ENCODE results near the gene MICAL1.
"Not testable (repeated sequence)": the region's sequence is repeated elsewhere in the genome, so short reads cannot be mapped to it uniquely, and the experiment has no call there.

The MICAL1 gene

DNA sequence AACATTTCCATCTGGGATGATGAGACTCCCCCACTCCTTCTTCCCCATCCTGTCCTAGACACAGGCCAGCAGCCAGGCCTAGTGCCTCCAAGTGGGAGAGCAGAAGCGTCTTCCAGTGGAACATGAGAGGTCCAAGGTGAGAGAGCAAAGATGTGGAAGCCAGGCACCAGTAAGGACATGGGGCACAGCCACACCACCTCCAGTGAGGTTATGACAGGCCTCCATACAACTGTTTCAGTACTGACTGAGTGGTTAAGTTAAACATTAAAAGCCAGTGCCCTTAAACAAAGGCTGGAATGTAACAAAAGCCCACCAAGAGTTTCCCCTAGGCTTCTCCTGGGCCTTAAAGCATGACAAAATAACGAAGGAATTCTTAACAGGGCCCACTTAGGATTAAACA, 22.2 kb upstream of the MICAL1 start:
- DNase-seq (ENCODE audit: low read depth), result no peak

DNA sequence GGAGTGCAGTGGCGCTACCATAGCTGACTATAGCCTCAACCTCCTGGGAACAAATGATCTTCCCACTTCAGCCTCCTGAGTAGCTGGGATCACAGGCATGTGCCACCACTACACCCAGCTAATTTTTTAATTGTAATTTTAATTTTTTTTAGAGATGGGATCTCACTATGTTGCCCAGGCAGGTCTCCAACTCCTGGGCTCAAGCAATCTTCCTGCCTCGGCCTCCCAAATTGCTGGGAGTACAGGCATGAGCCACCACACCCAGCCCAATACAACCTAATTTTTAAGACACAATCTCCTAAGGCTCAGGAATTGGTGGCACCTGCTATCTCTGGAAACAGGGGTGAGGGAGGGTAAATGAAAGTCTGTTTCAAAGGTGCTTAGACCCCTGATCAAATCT, 21.6 kb upstream of the MICAL1 start:
- DNase-seq (ENCODE audit: low read depth), result no peak

DNA sequence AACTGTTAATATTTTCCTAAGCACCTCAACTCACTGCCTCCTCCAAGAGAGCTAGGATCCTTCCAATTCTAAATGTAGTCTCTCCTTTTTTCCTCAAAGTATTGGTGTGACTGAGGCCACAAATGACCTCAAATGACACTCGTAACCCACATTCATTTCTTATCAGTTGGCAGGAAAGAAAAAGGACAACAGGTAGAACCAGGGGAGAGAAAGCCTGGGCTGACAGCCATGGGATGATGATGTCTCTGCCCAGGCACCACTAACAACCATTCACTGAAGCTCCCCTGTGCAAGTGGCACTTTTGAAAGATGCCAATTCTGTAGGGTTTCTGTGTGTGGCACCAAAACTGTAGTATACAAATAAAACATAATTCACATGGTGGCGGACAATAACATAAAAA, 20.1 kb upstream of the MICAL1 start:
- DNase-seq (ENCODE audit: low read depth), result no peak

DNA sequence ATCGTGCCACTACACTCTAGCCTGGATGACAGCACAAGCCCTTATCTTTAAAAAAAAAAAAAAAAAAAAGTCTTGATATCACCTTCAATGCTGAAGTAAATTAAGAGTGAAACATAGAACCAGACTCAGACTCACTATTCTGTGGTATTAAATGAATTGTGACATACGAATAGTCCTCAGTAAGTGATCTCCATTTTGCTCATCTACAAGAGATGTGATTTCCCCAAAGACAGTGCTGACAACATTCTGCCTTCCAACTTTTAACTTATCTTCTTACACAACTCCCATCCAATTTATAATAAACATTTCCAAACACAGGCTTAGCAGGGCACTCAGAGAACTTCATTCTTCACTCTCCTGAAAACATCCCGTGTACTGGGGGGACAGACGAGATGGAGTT, 19.4 kb upstream of the MICAL1 start:
- no peak for DNase-seq (ENCODE audit: low read depth)

DNA sequence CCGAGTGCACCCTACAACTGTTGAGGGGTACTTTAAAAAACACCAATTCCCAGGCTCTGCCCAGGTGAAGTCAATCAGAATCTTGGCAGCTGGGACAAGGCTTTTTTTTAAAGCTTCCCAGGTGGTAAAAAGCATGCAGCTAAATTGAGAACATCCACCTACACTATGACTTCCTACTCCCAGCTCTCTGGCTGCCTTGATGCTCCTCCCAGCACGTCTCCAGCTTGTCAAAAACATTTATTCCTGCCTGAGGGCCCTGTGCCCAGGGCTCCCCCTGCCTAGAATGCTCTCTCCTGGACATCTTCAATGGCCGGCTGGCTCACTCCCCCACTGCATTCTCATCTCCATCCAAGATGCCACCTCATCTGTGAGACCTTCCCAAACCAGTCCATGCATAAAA, 17.5 kb upstream of the MICAL1 start:
- no peak for DNase-seq (ENCODE audit: low read depth)

DNA sequence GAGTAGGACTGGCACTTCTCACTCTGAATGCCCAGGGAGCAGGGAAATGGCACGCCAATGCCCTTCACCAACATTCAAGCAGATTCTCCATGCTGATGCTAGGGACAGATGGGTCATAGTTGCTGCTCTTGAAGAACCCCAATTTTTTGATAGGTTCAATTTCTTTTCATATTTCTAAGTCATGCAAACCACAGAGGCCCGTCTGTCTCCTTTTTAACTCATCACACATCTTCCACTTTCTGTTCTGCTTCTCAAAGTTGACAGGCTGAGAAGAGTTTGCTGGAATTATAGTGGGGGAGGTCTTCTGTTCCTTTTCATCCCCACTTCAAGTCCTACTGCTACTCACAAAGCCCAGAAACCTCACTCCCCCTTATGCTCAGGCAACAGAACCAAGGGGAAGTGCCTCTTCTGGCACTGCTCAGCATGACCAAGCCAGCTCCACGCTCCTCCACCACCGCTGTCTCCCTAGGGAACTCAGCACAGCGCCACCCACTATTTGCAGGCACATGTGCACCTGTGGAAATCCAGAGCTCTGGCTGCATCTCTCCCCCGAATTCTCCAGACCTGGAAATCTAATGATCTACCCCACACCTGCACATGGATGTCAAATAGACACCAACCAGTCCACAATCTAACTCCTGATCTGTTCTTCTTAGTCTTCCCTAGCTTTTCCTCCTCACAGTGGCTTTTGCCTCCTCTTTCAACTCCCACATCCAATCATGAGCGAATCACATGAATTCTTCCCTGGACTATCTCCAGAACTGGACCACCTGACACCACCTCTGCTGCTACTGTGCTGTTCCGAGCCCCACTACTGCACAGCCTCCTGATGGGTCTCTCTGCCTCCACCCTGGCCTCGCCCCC, 16.8 kb upstream of the MICAL1 start:
- no peak for DNase-seq (ENCODE audit: low read depth)

DNA sequence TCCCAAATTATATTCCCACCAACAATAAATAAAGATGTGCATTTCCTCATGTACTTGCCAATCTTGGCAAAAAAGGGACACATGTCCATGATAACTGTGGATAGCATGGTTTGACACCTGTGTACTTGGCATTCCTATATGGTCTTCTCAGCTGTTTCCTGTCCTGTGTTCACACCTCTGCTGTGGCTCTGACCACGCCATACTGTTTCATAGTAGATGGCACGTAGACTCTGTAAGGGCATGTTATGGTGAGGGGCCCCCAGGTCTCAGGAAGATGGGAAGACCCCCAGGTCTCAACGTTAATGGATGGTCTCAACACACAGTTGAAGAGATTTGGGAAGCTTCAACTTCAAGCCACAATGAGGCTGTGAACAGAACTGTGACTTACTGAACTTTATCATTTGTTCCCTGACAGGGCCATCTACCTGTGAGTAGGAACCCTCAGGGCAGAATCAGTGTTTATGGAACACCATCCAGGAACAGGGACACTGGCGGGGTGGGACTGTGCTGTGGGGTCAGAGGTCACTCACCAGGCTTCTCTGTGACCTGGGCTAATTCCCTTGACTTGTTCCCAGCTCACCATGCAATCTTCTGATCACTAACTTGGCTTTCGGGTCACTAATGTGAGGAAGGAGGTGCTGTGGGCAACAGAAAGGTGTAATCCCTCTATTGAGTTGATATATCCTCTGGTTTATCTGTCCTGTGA, 15.7 kb upstream of the MICAL1 start:
- DNase-seq (ENCODE audit: low read depth), result no peak

DNA sequence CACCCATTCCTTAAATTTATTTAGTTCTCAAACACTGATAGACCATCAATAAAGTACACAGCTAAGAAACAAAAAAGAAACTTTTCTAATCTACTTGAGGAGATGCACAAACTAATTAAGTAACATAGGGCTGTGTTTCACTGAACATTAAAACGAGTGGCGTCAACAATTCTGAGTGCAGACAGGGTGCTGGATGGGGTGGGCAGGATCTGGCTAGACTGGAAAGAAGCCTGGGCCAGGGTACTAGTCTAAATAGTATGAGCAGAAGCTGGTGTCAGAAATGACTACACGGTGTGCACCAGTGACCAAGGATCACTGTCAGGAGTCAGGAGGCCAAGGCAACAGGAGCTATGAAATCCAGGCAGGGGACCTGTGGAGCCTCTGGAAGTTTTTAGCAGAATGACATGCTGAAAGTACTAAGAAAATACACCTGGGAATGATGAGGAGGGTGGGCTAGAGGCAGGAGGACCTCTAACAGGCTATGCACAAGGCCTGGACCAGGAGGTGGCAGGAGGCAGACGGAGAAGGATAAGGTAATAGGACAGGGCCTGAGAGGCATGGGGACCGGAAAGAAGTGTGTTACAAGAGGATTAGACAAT, 14.1 kb upstream of the MICAL1 start:
- DNase-seq (ENCODE audit: low read depth), result no peak

DNA sequence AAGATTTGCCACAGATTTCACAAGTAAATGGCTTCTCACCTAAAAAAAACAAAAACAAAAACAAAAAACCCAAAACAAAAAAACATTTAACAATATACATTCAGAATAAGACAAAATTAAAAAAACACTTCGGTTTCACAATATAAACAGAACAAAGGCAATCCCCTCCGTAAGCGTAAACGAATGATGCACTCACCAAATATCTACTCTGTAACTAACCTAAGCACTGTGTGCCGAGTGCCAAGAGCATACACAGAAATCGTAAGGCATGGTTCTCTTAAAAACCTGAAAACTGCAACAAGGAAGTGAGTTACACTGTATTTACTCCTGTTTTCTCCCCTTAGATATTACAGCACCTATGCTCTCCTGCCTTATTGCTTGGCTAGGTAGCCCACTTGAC, 12.1 kb upstream of the MICAL1 start:
- no peak for DNase-seq (ENCODE audit: low read depth)

DNA sequence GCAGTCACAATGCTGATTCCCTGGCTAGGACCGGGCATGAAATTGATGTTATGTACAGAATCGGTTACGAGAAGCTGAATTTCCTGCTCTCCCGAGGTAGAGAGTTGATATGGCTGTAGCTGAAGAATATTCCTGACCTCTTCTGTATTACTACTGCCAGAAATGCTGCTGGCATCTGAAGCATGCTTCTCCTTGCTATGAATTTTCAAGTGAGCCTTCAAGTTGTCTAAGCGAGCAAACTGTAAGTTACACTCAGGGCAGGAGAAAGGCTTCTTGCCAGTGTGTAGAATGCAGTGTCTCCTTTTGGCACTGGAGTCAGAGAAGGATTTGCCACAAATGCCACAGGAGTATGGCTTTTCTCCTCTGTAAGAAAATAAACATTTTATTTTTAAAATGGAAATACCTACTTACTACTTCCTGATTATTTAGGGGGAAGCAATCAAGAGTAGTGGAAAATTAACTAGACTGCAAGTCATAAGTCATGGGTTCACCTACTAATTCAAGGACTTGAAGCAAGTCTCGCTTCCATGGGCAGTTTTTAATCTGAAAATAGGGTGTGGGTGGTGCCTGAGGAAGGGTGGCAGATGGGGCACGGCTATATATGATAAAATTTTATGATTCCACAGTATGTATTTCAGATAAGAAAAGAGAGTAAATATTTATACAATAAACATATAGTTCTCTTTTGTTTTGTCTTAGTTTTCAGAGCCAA, 10.8 kb upstream of the MICAL1 start:
- no peak for DNase-seq (ENCODE audit: low read depth)

DNA sequence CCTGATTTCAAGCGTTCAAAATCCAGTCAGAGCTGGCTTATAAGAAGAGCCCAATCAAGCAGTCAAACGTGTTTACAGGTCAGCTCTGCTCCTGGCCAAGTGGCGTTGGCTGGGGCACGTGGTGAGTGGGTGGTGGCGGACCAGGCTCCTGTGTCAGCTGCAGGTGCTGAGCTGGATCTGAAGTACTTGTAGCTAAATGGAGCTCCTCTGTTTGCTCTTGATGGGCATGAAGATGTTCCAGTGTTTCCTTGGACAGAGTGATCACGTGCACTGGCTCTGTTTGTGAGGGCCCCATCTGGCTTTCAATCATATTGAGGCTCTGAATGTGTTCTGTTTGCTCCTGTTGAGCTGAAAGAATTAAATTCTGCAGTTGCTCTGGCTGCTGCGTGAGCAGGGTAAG, 10.2 kb upstream of the MICAL1 start:
- no peak for DNase-seq (ENCODE audit: low read depth)

DNA sequence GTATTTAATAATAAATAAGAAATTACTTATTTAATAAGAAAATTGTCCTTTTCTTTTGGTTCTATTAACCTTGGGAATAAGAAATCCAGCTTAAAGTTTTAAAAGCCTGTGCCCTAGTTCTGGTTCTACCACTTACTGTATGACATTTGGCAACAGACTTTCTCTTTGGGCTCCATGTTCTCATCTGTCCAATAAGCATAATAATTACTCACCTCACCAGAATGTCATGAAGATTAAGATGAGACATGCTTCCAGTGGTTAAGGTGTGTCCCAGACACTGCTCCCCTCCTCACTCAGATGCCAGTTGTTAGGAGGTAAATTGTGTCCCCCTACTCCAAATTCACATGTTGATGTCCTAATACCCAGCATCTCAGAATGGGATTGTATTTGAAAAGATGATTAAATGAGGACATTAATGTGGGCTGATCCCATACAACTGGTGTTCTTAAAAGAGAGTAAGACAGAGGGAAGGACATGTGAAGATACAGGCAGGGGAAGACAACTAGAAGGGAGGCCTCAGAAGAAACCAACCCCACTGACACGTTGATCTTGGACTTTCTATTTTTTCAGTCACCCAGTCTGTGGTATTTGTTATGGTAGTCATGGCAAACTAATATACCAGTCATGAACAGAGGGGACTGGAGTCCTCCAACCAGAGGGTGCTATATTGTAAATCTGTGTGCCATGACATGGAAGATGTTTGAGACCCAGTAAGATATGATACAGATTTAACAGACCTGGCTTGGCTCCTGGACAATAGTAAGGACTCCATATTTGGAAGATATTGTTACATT, 6.4 kb upstream of the MICAL1 start:
- no peak for DNase-seq (ENCODE audit: low read depth)

DNA sequence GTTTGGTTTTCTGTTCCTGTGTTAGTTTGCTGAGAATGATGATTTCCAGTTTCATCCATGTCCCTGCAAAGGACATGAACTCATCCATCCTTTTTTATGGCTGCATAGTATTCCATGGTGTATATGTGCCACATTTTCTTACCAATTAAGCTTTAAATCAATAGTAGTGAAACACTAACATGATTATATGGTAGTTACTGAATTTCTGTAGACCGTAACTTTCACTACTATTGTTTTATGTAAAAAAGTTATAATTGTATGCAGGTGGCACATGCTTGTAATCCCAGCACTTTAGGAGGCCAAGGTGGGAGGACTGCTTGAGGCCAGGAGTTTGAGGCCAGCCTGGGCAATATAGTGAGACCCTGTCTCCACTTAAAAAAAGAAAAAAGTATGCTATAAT, 5.6 kb upstream of the MICAL1 start:
- not testable (repeated sequence) for DNase-seq (ENCODE audit: low read depth)

DNA sequence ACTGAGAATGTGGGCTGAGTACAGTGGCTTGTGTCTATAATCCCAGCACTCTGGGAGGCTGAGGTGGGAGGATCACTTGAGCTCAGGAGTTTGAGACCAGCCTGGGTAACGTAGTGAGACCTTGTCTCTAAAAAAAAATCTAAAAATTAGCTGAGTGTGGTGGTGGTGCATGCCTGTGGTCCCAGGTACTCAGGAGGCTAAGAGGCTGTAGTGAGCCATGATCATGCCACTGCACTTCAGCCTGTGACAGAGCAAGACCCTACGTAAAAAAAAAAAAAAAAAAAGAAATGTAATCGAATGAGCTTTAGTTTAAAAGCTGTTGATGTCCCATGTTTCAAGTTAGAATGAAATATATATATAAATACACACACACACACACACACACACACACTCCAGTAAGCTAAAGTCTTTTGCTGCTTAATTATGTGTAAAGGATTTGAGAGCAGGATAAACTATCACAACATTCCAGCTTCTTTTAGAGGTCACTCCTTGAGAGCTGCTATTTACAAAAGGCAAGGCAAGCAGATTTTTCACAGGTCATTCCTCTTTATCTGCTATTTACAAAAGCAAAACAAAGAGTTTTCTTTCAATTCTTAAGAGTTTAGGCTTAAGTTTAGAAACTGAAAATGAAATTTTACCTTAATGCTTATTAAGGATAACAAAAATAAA, 4.7 kb upstream of the MICAL1 start:
- no peak for DNase-seq (ENCODE audit: low read depth)

DNA sequence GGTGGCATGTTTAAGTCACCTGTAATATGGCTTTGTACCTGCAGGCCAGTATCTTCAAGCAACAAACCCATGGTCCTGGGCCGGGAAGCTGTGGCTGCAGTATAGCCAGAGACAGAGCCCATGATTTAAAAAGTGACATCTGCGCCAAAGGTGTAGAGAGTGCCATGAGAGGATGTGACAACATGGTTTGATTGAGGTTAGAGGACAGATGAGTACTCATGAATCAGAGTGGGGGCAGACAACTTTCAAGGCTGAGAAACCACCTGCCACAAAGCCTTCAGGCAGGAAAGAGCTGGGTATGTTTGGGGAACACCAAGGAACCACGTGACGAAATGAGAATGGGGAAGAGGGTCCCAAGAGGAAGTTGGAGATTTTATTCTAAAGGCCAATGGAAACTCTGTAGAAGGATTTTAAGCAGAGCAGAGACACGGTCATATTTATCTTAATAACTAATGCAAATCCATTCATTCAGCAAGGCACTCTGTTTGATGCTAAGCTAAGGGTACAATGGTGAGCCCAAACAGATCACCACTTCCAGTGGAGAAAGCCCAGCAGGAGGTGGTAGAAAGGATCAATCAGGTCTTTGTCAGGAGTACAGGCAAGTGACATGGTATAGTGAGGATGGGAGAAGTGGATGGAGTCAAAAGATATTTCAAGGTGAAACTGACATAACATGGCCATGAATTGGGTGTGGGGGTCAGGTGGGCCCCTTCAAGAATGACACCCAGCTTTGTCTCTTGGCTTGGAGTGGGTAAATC, 3.4 kb upstream of the MICAL1 start:
- no peak for DNase-seq (ENCODE audit: low read depth)

DNA sequence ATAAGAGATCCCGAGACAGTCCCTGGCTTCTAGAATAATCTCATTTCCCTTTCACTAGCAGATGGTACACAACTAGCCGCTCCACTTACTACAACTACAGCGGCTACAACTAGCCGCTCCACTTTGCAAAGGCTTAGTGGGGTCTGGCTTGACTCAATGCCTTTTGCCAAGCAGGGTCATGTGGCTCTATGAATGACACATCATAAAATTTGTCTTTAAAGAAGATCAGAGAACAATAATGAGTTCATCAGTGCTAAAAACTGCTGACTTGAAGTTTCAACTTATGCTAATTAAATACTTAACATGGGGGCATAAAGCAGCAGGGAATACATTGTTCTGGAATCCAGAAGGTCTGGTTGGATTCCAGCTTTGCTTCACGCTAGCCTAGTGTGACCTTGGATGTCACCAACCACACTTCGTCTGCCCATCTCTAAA, 2.0 kb upstream of the MICAL1 start:
- no peak for DNase-seq (ENCODE audit: low read depth)

DNA sequence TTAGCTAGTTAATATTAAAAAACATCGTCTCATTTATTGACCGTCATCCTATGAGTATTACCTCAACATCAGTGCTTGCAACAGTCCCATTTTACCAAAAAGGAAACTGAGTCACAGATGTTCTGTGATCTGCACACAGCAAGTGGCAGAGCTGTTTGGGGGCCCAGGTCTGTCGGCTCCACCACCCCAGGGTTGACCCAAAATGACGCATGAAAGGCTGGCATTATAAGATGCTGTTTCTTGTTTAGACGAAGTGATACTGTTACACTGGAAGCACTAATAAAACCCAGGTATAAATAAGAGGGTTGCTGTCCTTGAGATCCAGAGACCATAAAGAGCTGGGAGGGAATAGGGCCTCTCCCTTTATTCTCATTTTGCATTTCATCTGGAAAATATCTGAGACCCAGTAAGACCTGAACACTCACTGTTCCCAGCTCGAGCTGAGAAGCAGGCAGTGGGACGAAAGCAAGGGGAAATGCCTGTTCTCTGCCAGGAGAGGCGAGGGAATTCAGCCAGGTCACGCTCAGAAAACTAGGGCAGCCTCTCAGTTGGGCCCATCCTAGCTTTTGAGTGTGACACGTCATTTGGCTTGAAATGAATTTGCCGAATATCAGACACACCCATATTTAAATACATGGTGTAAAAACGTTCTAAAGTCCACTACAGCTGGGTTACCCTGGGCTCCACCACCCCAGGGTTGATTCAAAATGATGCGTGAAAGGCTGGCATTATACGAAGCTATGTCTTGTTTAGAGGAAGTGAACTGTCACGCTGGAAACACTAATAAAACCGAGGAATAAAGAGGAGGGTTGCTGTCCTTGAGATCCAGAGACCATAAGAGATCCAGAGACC, 1.4 kb upstream of the MICAL1 start:
- no peak for DNase-seq (ENCODE audit: low read depth)

DNA sequence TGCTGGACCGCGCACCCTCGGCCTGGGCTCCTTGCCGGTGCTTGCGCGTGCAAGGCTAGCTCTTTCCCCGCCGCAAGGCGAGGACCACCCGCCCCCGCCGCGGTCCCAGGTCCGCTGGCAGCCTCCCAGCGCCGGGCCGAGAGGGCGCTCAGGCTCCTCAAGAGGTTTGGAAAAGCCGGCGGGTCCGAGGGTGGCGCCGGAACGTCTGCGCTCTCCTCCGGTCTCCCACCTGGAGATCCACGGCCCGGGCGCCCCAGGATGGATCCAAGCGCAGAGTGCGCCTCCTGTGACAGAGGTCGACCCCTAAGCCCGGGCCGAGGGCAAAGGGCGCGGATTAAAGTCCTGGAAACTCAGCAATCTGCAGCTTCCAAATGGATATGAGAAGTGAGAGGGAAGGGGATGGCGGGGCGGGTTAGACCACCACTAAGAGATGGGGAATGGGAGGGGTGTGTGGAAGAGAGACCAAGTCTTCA, 575 bp upstream of the MICAL1 start:
- no peak for DNase-seq (ENCODE audit: low read depth)

Measured in stimulated activated CD4-positive, alpha-beta T cell treated with anti-CD3 and anti-CD28 coated beads, Interleukin-2, amount 100 ng/mL, for 4 hours (primary cell).